Ascending aorta (tissue), 2 donors: ENCODE results near the gene PTGR3. TPM values are rescaled to one million over a fixed set of nuclear protein-coding genes. Genes with fewer than 3 reads are reported as not detected.
A peak's percentile ranks its signal among the peaks of the same experiment; 100 is the strongest.

ENCODE experiments used
- DNase-seq, 2 donors: peaks; one replicate each; pipeline ENCODE4 v3.0.0-alpha.2; 2019; ENCODE audit warnings: low spot score in 2 of 2
- H3K27ac ChIP-seq, 2 donors: fragments of 200-600 bp; sonication (generic); one replicate each; pipeline ENCODE4 v1.5.1; 2016 to 2017; ENCODE audit warnings: mild to moderate bottlenecking in 1 of 2
- H3K27me3 ChIP-seq: fragments of 200-600 bp; sonication (generic); one replicate; pipeline ENCODE4 v1.5.1; 2017
- H3K36me3 ChIP-seq, 2 donors: fragments of 200-600 bp; sonication (generic); one replicate each; pipeline ENCODE4 v1.5.1; 2016
- H3K4me1 ChIP-seq, 2 donors: fragments of 200-600 bp; sonication (generic); one replicate each; pipeline ENCODE4 v1.5.1; 2016 to 2017; ENCODE audit warnings: mild to moderate bottlenecking in 1 of 2
- H3K4me3 ChIP-seq, 2 donors: fragments of 200-600 bp; sonication (generic); one replicate each; pipeline ENCODE4 v1.5.1; 2016 to 2017; ENCODE audit warnings: mild to moderate bottlenecking in 1 of 2
- H3K9me3 ChIP-seq, 2 donors: fragments of 200-600 bp; sonication (generic); one replicate each; pipeline ENCODE4 v1.5.1; 2016
- intact Hi-C: fragments of 100-400 bp; cut with DNase I; formaldehyde crosslinking; loops from one replicate; pipeline ENCODE4 v1.15.1; 2023
- total RNA-seq: library from RNA; depleted of rRNA; stranded (reverse); fragments of >200 nt; gene quantifications from one replicate; pipeline ENCODE4 v1.1.0, GENCODE V29; 2016
- TF ChIP-seq, protein P1 (sequence below), 3 experiments: fragments of 200-600 bp in 2 of 3; fragments of 450-650 bp in 1 of 3; sonication (generic) in 2 of 3; IDR thresholded peaks; one replicate each; pipeline ENCODE4 v1.5.1; 2016 to 2019; ENCODE audit warnings: antibody characterized with exemption in 3 of 3, mild to moderate bottlenecking in 1 of 3, moderate library complexity in 1 of 3

PTGR3 gene
- total RNA-seq, 1 donor from 2014 or later, result 10.1 TPM

- intact Hi-C loops, result loop anchor here (10.0 kb wide), 1 partner anchor 1623 kb away; the partner anchor contains the start of gene ZNF236
- H3K36me3 ChIP-seq, result no peaks in the 10 kb centered on the region
- TF ChIP-seq, protein P1, sequence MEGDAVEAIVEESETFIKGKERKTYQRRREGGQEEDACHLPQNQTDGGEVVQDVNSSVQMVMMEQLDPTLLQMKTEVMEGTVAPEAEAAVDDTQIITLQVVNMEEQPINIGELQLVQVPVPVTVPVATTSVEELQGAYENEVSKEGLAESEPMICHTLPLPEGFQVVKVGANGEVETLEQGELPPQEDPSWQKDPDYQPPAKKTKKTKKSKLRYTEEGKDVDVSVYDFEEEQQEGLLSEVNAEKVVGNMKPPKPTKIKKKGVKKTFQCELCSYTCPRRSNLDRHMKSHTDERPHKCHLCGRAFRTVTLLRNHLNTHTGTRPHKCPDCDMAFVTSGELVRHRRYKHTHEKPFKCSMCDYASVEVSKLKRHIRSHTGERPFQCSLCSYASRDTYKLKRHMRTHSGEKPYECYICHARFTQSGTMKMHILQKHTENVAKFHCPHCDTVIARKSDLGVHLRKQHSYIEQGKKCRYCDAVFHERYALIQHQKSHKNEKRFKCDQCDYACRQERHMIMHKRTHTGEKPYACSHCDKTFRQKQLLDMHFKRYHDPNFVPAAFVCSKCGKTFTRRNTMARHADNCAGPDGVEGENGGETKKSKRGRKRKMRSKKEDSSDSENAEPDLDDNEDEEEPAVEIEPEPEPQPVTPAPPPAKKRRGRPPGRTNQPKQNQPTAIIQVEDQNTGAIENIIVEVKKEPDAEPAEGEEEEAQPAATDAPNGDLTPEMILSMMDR (IDR thresholded peaks at IDR 0.05), result no peak
- DNase-seq, result no peak
- H3K4me3 ChIP-seq, result peak overlapping the region in 1 of 2 donors; percentile 47
- peaks cover 7 to 28% of the 10 kb centered on the region in 2 donors for H3K4me1 ChIP-seq
- no peaks in the 10 kb centered on the region for H3K9me3 ChIP-seq
- peak overlapping the region; percentile 34 to 78 for H3K27ac ChIP-seq
- H3K27me3 ChIP-seq, result no peaks in the 10 kb centered on the region
These were observed 7.4 kb downstream of the PTGR3 start for GRCh38 chr18:75201282-75202270.

- no peak for DNase-seq
- Histone ChIP-seq H3K4me3 (peak overlapping the region in 1 of 2 donors; percentile 47), H3K27me3 (no peaks in the 10 kb centered on the region), H3K27ac (peak overlapping the region in 1 of 2 donors; percentile 78), H3K4me1 (peaks cover 7 to 27% of the 10 kb centered on the region in 2 donors), H3K36me3 (no peaks in the 10 kb centered on the region), H3K9me3 (no peaks in the 10 kb centered on the region)
- intact Hi-C loops, result loop anchor here (10.0 kb wide), 1 partner anchor 1624 kb away; the partner anchor contains the start of gene ZNF236
- TF ChIP-seq, protein P1 (IDR thresholded peaks at IDR 0.05), result no peak
These were observed 8.2 kb downstream of the PTGR3 start for GRCh38 chr18:75200605-75201280.

DNA sequence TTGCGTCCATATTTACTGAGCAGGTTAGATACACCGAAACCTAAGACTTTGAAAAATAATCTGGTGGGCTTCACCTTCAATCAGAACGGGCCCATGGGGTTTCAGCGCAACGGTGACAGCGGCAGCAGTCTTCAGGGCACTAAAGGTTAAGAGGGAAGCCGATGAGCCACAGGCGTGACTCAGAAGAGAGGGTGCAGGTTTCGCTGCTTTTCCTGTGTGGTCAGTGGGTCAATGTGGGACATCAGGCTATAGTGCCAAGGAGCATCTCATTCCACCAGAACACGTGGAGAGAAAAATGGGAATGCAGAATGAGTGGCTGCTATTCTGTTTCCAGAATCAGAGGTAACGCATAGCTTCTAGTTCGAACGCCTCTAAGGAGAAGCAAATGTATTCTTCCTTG, 8.9 kb downstream of the PTGR3 start:
- TF ChIP-seq, protein P1 (IDR thresholded peaks at IDR 0.05), result no peak
- Histone ChIP-seq H3K4me1 (peaks cover 7 to 21% of the 10 kb centered on the region in 2 donors), H3K36me3 (no peaks in the 10 kb centered on the region), H3K9me3 (no peaks in the 10 kb centered on the region), H3K4me3 (no peak overlapping the region), H3K27me3 (no peaks in the 10 kb centered on the region), H3K27ac (no peak overlapping the region)
- intact Hi-C loops, result loop anchor here (10.0 kb wide), 1 partner anchor 1625 kb away; the partner anchor contains the start of gene ZNF236
- no peak for DNase-seq

DNA sequence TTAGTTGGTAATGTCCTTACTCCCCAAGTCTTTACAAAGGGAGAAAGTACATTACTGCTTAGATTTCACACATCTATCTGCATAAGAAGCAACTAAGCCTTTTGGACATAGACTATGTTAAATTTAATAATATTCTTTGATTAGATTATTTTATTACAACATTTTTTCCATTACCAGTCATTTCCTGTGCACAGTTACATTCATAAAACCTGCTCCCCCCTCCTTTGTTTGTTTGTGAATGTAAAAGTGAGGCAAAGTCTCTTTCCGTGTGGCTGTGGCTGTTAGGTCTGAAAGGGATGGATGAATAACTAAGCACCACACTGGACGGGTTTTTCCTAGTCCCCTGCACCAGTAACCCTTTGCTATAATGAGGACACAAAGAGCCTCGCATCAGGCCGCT, 9.6 kb downstream of the PTGR3 start:
- no peak overlapping the region for H3K27ac ChIP-seq

GRCh38 chr18:75198036-75198435, 10.9 kb downstream of the PTGR3 start:
- Histone ChIP-seq H3K27ac (no peak overlapping the region), H3K9me3 (no peaks in the 10 kb centered on the region), H3K4me3 (no peak overlapping the region), H3K27me3 (no peaks in the 10 kb centered on the region), H3K4me1 (peaks cover 0 to 6% of the 10 kb centered on the region in 2 donors), H3K36me3 (no peaks in the 10 kb centered on the region)
- intact Hi-C loops, result no loop called here
- TF ChIP-seq, protein P1 (IDR thresholded peaks at IDR 0.05), result no peak
- no peak for DNase-seq

More for the DNA sequence above, 9.6 kb downstream of the PTGR3 start:
- intact Hi-C loops, result no loop called here
- Histone ChIP-seq H3K4me1 (peaks cover 6 to 14% of the 10 kb centered on the region in 2 donors), H3K9me3 (no peaks in the 10 kb centered on the region), H3K4me3 (no peak overlapping the region), H3K36me3 (no peaks in the 10 kb centered on the region), H3K27me3 (no peaks in the 10 kb centered on the region)
- no peak for DNase-seq
- TF ChIP-seq, protein P1 (IDR thresholded peaks at IDR 0.05), result no peak
